ENCODE results near the gene WASF3. TPM values are rescaled to one million over a fixed set of nuclear protein-coding genes. Genes with fewer than 3 reads are reported as not detected.
A peak's percentile ranks its signal among the peaks of the same experiment; 100 is the strongest.

WASF3 gene
- total RNA-seq, 2 donors from 2014 or later: 3.2 to 4.0 TPM

DNA sequence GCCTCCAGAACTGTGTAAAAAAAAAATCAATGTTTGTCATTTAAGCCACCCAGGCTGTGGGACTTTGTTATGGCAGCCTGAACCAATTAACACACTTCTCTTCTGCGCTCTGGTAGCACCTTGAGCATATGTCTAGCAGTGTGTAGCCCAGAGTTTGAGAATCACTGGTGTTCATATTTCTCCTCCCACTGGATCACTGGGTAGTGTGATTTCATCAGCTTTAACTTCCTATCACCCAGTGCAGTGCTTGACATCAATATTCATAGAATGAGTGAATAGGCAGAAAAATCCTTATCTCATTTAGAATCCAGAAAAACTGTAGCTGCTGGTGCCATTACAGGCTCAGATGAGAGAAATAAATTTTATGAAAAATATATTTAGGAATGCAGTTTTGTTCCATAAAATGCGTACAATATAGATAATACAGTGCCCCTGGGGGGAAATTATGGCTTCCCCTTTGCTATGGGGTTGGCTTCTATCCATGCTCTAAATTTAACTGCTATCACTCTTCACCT is 30.7 kb upstream of the WASF3 start:
- Histone ChIP-seq H3K4me1 (no peaks in the 10 kb centered on the region), H3K36me3 (no peaks in the 10 kb centered on the region), H3K9ac (ENCODE audit: low read depth in 2 of 2, low read length in 2 of 2) (no peak overlapping the region), H3K27me3 (no peaks in the 10 kb centered on the region), H3K9me3 (no peaks in the 10 kb centered on the region), H3K4me3 (no peak overlapping the region), H3K27ac (no peak overlapping the region)
- DNase-seq: no peak
- TF ChIP-seq CTCF (IDR thresholded peaks at IDR 0.05): no peak
- intact Hi-C loops (cut with DNase I): no loop called here

GRCh38 chr13:26528527-26528926 is 29.0 kb upstream of the WASF3 start:
- H3K9me3 ChIP-seq: no peaks in the 10 kb centered on the region
- no peaks in the 10 kb centered on the region for H3K36me3 ChIP-seq
- no peak overlapping the region for H3K4me3 ChIP-seq
- H3K4me1 ChIP-seq: no peaks in the 10 kb centered on the region
- H3K27me3 ChIP-seq: no peaks in the 10 kb centered on the region
- H3K27ac ChIP-seq: no peak overlapping the region
- intact Hi-C loops (cut with DNase I): no loop called here
- no peak for DNase-seq
- TF ChIP-seq CTCF (IDR thresholded peaks at IDR 0.05): no peak
- H3K9ac ChIP-seq (ENCODE audit: low read depth in 2 of 2, low read length in 2 of 2): no peak overlapping the region

DNA sequence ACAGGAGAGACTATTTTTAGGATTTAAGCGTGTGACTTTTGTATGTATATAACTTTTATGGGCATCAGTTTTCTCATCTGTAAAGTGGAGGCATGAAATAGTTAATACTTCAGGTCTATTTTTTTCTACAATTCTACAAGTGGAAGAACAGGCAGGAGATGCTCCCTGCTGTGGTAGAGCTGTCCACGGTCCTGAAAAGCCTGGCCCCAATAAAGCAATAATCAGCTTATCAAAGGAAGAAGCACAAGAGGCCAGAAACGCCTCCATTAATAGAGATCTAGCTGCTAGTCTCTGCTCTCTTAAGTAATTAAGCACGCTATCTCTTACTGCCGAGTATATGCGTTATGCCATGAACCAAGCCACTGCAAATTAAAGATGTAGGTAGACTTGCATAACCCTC is 28.0 kb upstream of the WASF3 start:
- H3K4me3 ChIP-seq: no peak overlapping the region
- intact Hi-C loops (cut with DNase I): no loop called here
- no peak for TF ChIP-seq CTCF (IDR thresholded peaks at IDR 0.05)
- no peaks in the 10 kb centered on the region for H3K9me3 ChIP-seq
- no peak overlapping the region for H3K27ac ChIP-seq
- no peak overlapping the region for H3K9ac ChIP-seq (ENCODE audit: low read depth in 2 of 2, low read length in 2 of 2)
- no peaks in the 10 kb centered on the region for H3K27me3 ChIP-seq
- DNase-seq: peak; percentile 46
- no peaks in the 10 kb centered on the region for H3K36me3 ChIP-seq
- no peaks in the 10 kb centered on the region for H3K4me1 ChIP-seq

GRCh38 chr13:26531742-26532141 is 25.7 kb upstream of the WASF3 start:
- TF ChIP-seq CTCF (IDR thresholded peaks at IDR 0.05): no peak
- Histone ChIP-seq H3K27me3 (no peaks in the 10 kb centered on the region), H3K27ac (no peak overlapping the region), H3K36me3 (no peaks in the 10 kb centered on the region), H3K9ac (ENCODE audit: low read depth in 2 of 2, low read length in 2 of 2) (no peak overlapping the region), H3K4me3 (no peak overlapping the region), H3K4me1 (no peaks in the 10 kb centered on the region), H3K9me3 (no peaks in the 10 kb centered on the region)
- intact Hi-C loops (cut with DNase I): no loop called here
- no peak for DNase-seq

DNA sequence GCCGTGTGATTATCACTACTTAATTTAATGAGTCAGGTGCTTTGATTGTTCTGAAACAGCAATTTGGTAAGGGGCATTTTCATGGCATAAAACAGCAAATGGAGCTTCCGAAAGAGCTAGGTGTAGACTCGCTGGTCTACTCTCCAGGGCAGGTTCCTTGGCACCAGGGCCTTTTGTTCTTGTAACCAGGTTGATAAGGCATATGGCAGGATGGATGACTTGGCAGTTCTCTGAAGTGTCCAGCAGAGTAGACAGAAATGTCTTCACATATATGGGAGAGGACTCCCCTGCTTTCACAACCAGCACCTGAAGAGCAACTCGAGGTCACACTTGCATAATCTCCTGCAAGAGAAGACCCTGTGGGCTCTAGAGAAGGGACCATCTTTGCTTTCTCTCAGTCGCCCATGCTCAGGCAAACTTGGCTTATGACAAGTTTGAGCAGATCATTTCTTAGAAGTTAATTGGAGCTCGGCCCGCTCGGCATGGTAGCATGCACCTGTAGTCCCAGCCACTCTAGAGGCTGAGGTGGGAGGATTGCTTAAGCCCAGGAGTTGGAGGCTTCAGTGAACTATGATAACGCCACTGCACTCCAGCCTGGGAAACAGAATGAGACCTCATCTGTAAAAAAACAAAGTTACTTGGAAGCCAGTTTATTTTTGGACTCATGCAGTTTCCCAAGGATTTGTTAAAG is 23.3 kb upstream of the WASF3 start:
- intact Hi-C loops (cut with DNase I): no loop called here

More for the DNA sequence above, 23.3 kb upstream of the WASF3 start:
- H3K4me3 ChIP-seq: no peak overlapping the region
- no peaks in the 10 kb centered on the region for H3K4me1 ChIP-seq
- no peaks in the 10 kb centered on the region for H3K27me3 ChIP-seq
- H3K36me3 ChIP-seq: no peaks in the 10 kb centered on the region
- no peak overlapping the region for H3K9ac ChIP-seq (ENCODE audit: low read depth in 2 of 2, low read length in 2 of 2)
- H3K9me3 ChIP-seq: no peaks in the 10 kb centered on the region
- H3K27ac ChIP-seq: no peak overlapping the region
- no peak for DNase-seq
- TF ChIP-seq CTCF (IDR thresholded peaks at IDR 0.05): no peak

All from colonic mucosa (tissue), 4 donors.